HG02852 (cell line): Measurements from ENCODE around the gene COL6A6.
"Not testable (repeated sequence)": the region's sequence is repeated elsewhere in the genome, so short reads cannot be mapped to it uniquely, and the experiment has no call there.

Source experiments
- ATAC-seq: cut with Tn5 transposase; IDR thresholded peaks from one replicate; pipeline ENCODE4 v1.9.1; 2021; ENCODE audit warnings: mild to moderate bottlenecking, moderate library complexity; ENCODE audit not compliant: unreplicated experiment

The COL6A6 gene

DNA sequence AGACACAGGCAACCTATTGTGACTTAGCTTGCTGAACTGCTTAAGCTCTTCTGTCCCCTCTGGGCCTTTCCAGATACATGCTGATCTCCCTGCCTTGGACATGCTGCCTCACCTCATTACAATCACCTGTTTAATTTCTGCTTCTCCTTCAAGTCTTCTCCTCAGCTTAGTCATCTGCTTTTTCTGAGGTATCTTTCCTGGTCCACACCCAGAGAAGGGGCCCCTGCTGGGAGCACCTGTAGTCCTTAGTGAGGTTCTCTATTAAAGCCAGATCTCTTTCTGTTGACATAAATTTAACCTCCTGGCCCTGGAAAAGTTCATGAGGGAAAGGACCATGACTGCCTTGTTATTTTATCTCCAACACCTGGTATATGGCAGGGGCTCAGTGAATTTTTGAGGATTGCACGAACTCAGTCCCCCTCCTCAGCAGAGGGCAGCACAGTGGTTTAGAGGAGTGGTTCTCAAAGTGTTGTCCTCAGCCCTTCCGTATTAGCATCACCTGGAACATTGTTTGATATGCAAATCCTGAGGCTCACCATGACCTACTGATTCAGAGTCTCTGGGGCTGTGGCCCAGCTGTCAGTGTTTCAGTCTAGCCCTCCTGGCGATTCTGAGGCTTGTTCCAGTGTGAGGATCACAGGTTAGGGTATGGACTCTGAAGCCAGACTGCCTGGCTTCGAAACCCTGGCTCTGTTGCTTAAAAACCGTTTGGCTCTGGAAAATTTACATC is 12.7 kb downstream of the COL6A6 start:
- no peak for ATAC-seq

GRCh38 chr3:130533247-130533646 is 16.3 kb downstream of the COL6A6 start:
- ATAC-seq, result no peak

DNA sequence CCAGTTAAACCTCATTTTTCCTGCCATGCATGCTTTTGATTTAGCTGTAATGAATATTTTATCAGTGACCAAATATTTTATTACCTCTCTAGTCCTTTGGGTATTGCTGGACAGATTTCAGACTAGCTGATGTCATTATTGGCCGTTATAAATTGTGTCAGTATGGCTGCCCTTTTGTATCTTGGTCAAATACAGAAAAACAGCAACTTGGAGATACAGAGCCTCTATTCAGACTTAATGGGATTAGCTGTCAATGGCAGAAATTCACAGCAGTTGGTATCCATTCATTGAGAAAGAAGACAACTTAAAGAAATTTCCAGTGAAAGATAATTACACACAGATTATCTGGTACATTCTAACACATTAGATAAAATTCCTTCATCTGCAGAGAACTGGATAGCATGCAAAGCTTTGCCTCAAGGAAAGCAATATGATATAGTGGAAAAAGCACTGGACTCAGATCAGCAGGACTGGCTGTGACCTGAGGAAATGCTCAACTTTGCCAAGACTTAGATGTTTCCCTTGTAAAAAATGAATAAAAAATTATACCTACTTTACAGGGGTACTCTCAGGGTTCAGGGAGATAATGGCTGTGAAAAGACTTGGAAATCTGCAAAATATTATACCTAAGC is 20.8 kb downstream of the COL6A6 start:
- ATAC-seq, result no peak

DNA sequence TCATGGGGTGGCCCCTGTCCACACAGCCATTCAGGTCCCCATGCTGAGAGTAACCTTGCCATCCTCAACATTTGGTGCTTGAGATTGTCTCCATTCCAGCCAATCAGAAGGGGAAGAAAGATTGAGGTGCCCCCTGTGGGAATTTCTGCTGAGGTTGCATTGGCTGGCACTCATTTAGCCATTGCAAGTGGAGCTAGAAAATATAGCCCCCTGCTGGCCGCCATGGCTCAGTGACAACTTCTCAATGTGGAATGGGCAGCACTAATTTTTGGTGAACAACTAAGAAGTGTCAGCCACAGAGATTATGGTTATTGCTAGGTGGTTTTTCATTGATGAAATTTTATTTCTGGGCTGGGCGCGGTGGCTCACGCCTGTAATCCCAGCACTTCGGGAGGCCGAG is 22.0 kb downstream of the COL6A6 start:
- no peak for ATAC-seq

DNA sequence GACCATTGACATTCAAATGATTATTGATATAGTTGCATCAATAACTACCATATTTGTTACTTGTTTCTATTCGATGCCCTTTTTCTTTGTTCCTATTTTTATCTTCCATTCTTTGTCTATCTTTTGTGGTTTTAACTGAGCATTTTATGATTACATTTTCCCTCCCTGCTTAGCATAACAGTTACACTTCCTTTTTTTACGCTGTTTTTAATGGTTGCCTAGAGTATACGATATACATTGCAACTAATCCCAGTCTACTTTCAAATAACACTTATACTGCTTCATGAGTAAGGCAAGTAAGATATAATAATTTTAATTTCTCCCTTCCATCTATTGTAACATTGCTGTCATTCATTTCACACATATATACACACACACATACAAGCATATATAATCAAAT is 26.3 kb downstream of the COL6A6 start:
- no peak for ATAC-seq

DNA sequence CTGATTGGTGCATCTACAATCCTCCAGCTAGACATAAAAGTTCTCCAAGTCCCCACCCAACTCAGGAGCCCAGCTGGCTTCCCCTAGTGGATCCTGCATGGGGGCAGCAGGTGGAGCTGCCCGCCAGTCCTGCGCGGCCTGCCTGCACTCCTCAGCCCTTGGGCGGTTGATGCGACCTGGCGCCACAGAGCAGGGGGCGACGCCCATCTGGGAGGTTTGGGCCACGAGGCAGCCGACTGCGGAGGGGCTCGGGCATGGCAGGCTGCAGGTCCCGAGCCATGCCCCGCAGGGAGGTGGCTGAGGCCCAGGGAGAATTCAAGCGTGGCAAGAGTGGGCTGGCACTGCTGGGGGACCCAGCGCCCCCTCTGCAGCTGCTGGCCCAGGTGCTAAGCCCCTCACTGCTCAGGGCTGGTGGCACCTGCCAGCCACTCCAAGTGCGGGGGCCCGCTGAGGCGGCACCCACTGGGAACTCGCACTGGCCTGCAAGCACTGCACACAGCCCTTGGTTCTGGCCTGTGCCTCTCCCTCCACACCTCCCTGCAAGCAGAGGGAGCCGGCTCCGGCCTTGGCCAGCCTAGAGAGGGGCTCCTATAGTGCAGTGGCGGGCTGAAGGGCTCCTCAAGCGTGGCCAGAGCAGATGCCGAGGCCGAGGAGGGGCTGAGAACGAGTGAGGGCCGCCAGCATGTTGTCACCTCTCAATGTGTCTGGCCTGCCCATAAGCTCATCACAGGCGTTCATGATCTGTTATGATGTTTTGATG is 30.1 kb downstream of the COL6A6 start:
- no peak for ATAC-seq

DNA sequence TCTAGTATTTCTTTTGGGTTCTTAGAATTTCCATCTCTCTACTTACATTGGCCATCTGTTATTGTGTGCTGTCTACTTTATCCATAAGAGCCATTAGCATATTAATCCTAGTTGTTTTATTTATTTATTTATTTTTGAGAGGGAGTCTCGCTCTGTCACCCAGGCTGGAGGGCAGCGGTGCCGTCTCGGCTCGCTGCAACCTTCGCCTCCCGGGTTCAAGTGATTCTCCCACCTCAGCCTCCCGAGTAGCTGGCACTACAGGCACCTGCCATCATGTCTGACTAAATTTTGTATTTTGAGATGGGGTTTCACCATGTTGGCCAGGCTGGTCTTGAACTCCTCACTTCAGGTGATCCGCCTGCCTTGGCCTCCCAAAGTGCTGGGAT is 30.7 kb downstream of the COL6A6 start:
- ATAC-seq, result not testable (repeated sequence)

- ATAC-seq, result no peak
Observed at GRCh38 chr3:130548356-130548755, 31.4 kb downstream of the COL6A6 start.

- no peak for ATAC-seq
Observed at GRCh38 chr3:130557336-130558035, 40.5 kb downstream of the COL6A6 start.

GRCh38 chr3:130558366-130558765 is 41.4 kb downstream of the COL6A6 start:
- no peak for ATAC-seq

DNA sequence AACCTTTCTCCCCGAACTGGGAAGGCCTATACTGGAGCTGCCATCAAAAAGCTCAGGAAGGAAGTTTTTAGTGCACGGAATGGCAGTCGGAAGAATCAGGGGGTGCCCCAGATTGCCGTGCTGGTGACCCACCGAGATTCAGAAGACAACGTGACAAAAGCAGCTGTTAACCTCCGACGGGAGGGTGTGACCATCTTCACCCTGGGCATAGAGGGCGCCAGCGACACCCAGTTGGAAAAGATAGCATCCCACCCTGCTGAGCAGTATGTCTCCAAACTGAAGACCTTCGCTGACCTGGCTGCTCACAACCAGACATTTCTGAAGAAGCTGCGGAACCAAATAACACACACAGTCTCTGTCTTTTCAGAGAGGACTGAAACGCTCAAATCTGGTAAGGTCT is 48.2 kb downstream of the COL6A6 start:
- no peak for ATAC-seq
